Stimulated activated CD8-positive, alpha-beta memory T cell treated with anti-CD3 and anti-CD28 coated beads, Interleukin-12 subunit alpha, Interleukin-12 subunit beta, amount 100 ng/mL, for 24 hours (primary cell): ENCODE data around the gene CXCL10.
"Not testable (repeated sequence)": the region's sequence is repeated elsewhere in the genome, so short reads cannot be mapped to it uniquely, and the experiment has no call there.

Source experiments
- DNase-seq: peaks from one replicate; pipeline ENCODE4 v3.0.0-alpha.2; 2020; ENCODE audit errors: extremely low read depth

CXCL10 gene

GRCh38 chr4:76023389-76023788 is at the start of gene CXCL10:
Gene CXCL10, minus strand, starts transcription at chr4:76023497. Its CDS starts 66 bp downstream, at chr4:76023431.
- DNase-seq, result no peak

- no peak for DNase-seq
These were observed 49.5 kb upstream of the CXCL10 start for GRCh38 chr4:76072760-76073159.

DNA sequence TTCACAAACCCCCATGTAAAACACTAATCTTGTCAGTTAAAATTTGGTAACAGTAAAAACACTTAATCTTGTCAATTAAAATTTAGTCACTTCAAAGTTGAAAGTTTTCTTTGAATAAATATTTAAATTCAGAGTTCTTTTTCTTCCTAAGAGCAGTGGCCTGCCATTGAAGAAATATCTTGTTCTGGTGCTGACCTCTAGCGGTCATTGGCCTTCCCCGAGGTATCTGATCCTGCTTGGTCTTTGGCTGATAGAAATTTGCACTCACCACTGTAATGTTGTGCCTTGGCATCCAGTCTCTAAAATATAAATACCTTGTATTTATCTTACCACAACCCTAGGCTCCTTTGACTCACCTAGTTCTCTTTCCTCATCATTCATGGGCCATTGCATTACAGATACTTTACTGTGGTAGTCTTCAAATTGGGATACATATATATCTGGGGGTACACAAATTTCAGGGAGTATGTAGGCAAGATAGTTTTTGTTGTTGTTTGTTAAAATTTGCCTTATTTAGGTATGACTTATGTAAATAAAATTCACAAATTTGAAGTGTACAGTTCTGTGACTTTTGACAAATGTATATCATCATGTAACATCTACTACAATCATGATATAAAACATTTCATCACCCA is 44.5 kb upstream of the CXCL10 start:
- DNase-seq, result peak; percentile 39

- DNase-seq, result no peak
These were observed 43.2 kb upstream of the CXCL10 start for GRCh38 chr4:76066546-76066945.

GRCh38 chr4:76061982-76062381 is 38.7 kb upstream of the CXCL10 start:
- no peak for DNase-seq

DNA sequence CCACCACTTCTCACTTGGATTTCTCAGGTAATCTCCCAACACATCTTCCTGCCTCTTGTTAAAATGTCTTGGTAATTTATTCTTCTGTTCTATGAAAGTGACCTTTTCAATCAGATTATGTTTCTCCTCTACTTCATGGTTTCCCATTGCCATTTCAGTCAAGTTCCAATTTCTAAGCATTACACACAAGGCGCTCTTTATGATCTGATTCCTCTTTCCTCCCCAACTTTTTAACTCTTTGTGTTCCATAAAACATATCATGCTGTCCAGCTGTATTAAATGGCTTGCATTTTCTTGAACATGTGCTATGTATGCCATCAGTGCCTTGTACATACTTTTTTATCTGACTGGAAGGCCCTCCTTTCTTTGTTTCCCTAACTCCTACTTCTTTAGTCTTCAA is 38.1 kb upstream of the CXCL10 start:
- no peak for DNase-seq

DNA sequence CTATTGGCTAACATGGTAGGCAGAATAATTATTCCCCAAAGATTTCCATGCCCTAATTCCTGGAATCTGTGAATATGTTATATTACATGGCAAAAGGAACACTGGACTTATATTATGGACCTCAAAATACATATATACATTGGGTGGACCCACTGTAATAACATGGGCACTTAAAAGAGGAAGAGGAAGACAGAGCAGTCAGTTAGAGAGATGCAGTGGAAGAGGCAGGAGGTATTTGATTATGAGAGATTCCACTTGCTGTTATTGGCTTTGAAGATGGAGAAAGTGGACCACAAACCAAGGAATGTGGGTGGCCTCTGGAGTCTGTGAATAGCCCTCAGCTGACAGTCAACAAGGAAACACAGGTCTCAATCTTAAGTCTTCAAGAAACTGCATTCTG is 37.2 kb upstream of the CXCL10 start:
- DNase-seq, result no peak

- DNase-seq, result no peak
These were observed 36.5 kb upstream of the CXCL10 start for GRCh38 chr4:76059750-76060149.

GRCh38 chr4:76058888-76059426 is 35.7 kb upstream of the CXCL10 start:
- DNase-seq, result no peak

GRCh38 chr4:76058302-76058701 is 35.0 kb upstream of the CXCL10 start:
- DNase-seq, result no peak

- DNase-seq, result no peak
These were observed 32.1 kb upstream of the CXCL10 start for GRCh38 chr4:76055421-76055820.

DNA sequence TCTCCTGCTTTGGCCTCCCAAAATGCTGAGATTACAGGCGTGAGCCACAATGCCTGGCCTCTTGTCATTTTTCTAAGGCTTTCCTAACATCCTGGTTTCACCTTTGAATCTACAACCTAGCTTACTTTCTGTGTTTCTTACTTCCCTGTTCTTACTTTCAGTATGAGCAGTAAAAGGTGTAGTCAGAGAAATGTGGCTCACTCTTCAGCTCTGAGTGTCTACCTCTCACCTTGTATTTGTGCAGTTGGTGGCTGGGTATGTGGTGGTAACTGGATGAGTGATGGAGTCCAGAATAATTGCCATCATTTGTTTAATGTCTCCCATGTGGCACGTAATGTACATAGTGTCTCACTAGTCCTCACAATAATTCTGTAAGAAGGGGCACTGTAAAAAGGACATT is 31.7 kb upstream of the CXCL10 start:
- no peak for DNase-seq

DNA sequence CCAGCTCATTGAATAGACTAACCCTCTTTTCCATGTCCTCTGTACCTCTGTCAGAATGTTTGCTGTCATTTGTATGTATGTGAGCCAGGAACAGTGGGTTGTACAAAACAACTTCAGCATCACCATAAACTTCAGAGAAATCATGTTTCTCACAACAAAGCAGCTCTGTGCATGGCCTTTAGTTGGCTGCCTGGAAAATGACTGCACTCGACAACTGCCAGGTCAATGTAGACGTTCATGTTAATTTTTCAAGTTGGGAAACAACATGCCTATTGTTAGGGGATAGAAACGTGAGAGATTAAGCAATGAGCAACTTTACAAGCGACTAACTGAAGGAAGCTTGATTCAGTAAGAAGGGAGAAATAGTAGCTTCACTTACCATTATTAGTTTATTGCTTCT is 30.4 kb upstream of the CXCL10 start:
- no peak for DNase-seq

- DNase-seq, result not testable (repeated sequence)
These were observed 27.3 kb upstream of the CXCL10 start for GRCh38 chr4:76050560-76051050.

DNA sequence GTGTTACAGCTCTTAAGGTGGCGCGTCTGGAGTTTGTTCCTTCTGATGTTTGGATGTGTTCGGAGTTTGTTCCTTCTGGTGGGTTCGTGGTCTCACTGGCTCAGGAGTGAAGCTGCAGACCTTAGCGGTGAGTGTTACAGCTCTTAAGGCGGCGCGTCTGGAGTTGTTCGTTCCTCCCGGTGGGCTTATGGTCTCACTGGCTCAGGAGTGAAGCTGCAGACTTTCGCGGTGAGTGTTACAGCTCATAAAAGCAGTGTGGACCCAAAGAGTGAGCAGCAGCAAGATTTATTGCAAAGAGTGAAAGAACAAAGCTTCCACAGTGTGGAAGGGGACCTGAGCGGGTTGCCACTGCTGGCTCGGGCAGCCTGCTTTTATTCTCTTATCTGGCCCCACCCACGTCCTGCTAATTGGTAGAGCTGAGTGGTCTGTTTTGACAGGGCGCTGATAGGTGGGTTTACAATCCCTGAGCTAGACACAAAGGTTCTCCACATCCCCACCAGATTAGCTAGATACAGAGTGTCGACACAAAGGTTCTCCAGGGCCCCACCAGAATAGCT is 26.6 kb upstream of the CXCL10 start:
- DNase-seq, result not testable (repeated sequence)

DNA sequence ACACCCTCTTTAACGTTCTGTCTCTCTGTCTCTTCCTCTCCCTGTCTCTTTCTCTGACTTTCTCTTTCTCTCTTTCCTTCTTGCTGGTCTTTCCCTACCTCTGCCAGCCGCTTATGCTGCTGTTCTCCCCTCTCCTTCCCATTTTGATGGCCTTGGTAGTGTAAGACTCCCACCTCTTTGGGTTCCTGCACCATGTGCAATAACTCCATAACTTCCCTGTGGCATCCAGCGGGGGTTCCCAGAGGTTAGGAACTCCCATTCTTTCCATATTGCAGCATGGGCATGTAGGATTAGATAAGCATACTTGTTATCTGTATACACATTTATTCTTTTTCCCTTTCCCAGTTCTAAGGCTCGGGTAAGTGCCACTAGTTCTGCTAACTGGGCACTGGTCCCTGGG is 21.4 kb upstream of the CXCL10 start:
- not testable (repeated sequence) for DNase-seq

GRCh38 chr4:76043306-76043705 is 20.0 kb upstream of the CXCL10 start:
- not testable (repeated sequence) for DNase-seq

- DNase-seq, result not testable (repeated sequence)
These were observed 19.1 kb upstream of the CXCL10 start for GRCh38 chr4:76042241-76042998.

DNA sequence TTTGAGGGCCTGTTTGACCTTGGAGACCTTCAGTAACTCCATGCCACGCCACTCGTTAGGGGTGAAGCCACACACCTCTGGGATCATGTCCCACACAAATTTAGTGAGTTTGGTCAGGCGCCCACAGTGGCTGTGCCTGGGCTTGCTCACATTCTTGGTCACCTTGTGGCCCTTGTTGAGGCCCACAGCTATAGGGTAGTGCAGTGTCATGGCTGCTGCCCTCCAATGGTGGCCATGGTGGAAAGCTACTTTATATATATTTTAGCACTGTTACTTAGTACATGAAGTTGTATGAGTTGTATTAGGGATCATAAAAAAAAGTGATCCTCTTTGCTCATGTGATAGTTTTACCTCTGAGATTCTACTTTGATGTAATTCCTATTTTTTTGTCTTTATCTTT is 13.6 kb upstream of the CXCL10 start:
- no peak for DNase-seq

- DNase-seq, result no peak
These were observed 12.6 kb upstream of the CXCL10 start, which contains the start of gene CXCL11 for GRCh38 chr4:76035799-76036380. Gene CXCL11, minus strand, starts transcription at chr4:76036070. Its CDS starts 83 bp downstream, at chr4:76035987.

DNA sequence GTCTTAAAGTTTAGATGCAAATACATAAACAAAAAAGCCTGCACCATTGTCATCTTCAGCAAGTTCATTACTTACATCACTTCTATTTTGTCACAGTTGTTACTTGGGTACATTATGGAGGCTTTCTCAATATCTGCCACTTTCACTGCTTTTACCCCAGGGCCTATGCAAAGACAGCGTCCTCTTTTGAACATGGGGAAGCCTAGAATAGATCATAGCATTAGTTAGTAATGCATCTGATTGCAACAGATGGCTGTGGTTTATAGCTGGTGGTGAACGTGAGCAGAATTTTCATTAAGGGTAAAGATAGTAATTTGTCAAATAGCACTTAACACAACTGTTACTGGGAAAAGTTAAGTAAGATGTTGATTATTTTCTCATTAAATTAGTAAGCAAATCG is 11.8 kb upstream of the CXCL10 start:
- no peak for DNase-seq

GRCh38 chr4:76029300-76029699 is 6.0 kb upstream of the CXCL10 start:
- DNase-seq, result no peak
